HTR-8/SVneo (cell line): Measurements from ENCODE around the gene MBD4.
A peak's percentile ranks its signal among the peaks of the same experiment; 100 is the strongest.

Experiments used
- DNase-seq: peaks from one replicate; pipeline ENCODE4 v3.0.0; 2011; ENCODE audit warnings: low spot score, mixed read lengths; ENCODE audit not compliant: insufficient read length
- FAIRE-seq: peaks from 2 replicates; lab custom pipeline; 2011; peaks lifted over from hg19 to GRCh38; lab: Jason Lieb, UNC

Gene MBD4

GRCh38 chr3:129434140-129434539 lies 5.6 kb downstream of the MBD4 start:
- DNase-seq (no peak), FAIRE-seq (no peak)

GRCh38 chr3:129433565-129433964 lies 6.2 kb downstream of the MBD4 start:
- DNase-seq = no peak
- no peak for FAIRE-seq

- FAIRE-seq (no peak), DNase-seq (no peak)
Observed at GRCh38 chr3:129432671-129433070, 7.1 kb downstream of the MBD4 start.

GRCh38 chr3:129432036-129432435 lies 7.7 kb downstream of the MBD4 start:
- FAIRE-seq (no peak), DNase-seq (no peak)

- no peak for FAIRE-seq
Observed at GRCh38 chr3:129429602-129430001, 10.1 kb downstream of the MBD4 start.

GRCh38 chr3:129429080-129429451 lies 10.7 kb downstream of the MBD4 start:
- FAIRE-seq (no peak), DNase-seq (no peak)

More at GRCh38 chr3:129429602-129430001, 10.1 kb downstream of the MBD4 start:
- no peak for DNase-seq

GRCh38 chr3:129428376-129429079 lies 11.2 kb downstream of the MBD4 start, which contains the start of gene EFCAB12:
EFCAB12 (minus strand) TSS chr3:129428636; CDS start chr3:129428488, 148 bp downstream.
- FAIRE-seq (peak; percentile 65), DNase-seq (peak; percentile 89)

- DNase-seq = no peak
- FAIRE-seq = no peak
Observed at GRCh38 chr3:129428007-129428375, 11.8 kb downstream of the MBD4 start.

- no peak for FAIRE-seq
Observed at GRCh38 chr3:129425619-129426018, 14.1 kb downstream of the MBD4 start.

GRCh38 chr3:129425213-129425612 lies 14.5 kb downstream of the MBD4 start:
- FAIRE-seq (no peak), DNase-seq (no peak)

More at GRCh38 chr3:129425619-129426018, 14.1 kb downstream of the MBD4 start:
- no peak for DNase-seq

- DNase-seq (no peak), FAIRE-seq (no peak)
Observed at GRCh38 chr3:129424185-129424841, 15.4 kb downstream of the MBD4 start.

- DNase-seq (no peak), FAIRE-seq (no peak)
Observed at GRCh38 chr3:129422897-129423296, 16.9 kb downstream of the MBD4 start.

GRCh38 chr3:129421988-129422745 lies 17.6 kb downstream of the MBD4 start:
- DNase-seq (no peak), FAIRE-seq (no peak)

- DNase-seq (no peak), FAIRE-seq (no peak)
Observed at GRCh38 chr3:129421236-129421883, 18.4 kb downstream of the MBD4 start.

- DNase-seq (no peak), FAIRE-seq (no peak)
Observed at GRCh38 chr3:129419476-129419875, 20.3 kb downstream of the MBD4 start.

- no peak for DNase-seq
- FAIRE-seq = no peak
Observed at GRCh38 chr3:129418041-129418973, 21.4 kb downstream of the MBD4 start.

- DNase-seq (no peak), FAIRE-seq (no peak)
Observed at GRCh38 chr3:129417326-129417725, 22.4 kb downstream of the MBD4 start.

GRCh38 chr3:129416415-129416814 lies 23.3 kb downstream of the MBD4 start:
- no peak for DNase-seq
- no peak for FAIRE-seq

- no peak for DNase-seq
- FAIRE-seq = no peak
Observed at GRCh38 chr3:129415830-129416229, 23.9 kb downstream of the MBD4 start.

GRCh38 chr3:129415378-129415777 lies 24.4 kb downstream of the MBD4 start:
- no peak for FAIRE-seq
- no peak for DNase-seq
